Astrocyte of the hippocampus (primary cell): ENCODE results near the gene SPHKAP.
"Not testable (repeated sequence)": the region's sequence is repeated elsewhere in the genome, so short reads cannot be mapped to it uniquely, and the experiment has no call there.

Experiments
- DNase-seq: peaks from one replicate; pipeline ENCODE4 v3.0.0; 2011; ENCODE audit warnings: low read depth, low spot score

SPHKAP gene, protein sequence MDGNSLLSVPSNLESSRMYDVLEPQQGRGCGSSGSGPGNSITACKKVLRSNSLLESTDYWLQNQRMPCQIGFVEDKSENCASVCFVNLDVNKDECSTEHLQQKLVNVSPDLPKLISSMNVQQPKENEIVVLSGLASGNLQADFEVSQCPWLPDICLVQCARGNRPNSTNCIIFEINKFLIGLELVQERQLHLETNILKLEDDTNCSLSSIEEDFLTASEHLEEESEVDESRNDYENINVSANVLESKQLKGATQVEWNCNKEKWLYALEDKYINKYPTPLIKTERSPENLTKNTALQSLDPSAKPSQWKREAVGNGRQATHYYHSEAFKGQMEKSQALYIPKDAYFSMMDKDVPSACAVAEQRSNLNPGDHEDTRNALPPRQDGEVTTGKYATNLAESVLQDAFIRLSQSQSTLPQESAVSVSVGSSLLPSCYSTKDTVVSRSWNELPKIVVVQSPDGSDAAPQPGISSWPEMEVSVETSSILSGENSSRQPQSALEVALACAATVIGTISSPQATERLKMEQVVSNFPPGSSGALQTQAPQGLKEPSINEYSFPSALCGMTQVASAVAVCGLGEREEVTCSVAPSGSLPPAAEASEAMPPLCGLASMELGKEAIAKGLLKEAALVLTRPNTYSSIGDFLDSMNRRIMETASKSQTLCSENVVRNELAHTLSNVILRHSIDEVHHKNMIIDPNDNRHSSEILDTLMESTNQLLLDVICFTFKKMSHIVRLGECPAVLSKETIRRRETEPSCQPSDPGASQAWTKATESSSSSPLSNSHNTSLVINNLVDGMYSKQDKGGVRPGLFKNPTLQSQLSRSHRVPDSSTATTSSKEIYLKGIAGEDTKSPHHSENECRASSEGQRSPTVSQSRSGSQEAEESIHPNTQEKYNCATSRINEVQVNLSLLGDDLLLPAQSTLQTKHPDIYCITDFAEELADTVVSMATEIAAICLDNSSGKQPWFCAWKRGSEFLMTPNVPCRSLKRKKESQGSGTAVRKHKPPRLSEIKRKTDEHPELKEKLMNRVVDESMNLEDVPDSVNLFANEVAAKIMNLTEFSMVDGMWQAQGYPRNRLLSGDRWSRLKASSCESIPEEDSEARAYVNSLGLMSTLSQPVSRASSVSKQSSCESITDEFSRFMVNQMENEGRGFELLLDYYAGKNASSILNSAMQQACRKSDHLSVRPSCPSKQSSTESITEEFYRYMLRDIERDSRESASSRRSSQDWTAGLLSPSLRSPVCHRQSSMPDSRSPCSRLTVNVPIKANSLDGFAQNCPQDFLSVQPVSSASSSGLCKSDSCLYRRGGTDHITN (N-terminal part only)

DNA sequence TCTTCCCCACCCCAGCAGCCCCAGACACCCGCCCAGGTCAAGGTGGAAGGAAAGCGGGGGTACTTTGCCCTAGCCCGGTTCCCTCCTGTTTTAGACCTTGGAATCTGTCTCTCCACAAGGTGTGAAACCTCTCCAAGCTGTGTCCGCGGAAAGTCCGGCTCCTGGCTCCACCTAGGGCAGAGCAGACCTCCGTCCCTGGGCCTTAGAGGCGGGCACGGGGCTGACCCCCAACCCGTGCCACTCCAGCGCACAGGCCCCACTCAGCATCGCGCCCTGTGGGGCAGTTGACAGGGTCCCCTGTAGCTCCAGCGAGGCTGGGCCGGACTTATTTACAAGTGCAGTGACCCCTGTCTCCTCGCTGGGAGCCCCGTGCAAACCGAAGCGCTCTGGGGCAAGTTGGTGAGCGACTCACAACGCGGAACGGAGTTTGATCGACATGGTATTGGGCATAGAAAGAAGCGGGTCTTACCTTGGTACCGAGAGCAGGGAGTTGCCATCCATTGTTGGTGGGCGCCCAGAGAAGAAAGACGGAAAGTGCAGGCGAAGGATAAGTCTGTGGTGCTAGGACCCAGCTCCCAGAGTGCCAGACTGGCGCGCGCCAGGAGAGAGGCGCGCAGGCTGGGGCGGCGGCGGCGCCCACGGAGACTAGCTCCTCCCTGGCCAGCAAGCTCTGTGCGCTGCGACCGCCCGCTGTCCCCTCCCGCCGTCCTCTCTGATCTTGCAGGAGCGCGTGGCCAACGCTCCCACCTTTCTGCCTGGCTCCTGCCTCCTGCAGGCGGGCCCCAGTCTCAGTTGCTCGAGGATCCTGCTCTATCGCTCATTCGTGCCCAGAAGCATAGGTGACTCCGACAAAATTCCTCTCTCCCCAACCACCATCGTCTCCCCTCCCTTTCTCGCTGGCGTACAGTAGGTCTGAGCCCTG is at the start of gene SPHKAP:
SPHKAP (minus strand) TSS at position 590 of the 922 bp plus-strand sequence; CDS start at position 501, 89 bp downstream.
- peak; percentile 13 for DNase-seq

DNA sequence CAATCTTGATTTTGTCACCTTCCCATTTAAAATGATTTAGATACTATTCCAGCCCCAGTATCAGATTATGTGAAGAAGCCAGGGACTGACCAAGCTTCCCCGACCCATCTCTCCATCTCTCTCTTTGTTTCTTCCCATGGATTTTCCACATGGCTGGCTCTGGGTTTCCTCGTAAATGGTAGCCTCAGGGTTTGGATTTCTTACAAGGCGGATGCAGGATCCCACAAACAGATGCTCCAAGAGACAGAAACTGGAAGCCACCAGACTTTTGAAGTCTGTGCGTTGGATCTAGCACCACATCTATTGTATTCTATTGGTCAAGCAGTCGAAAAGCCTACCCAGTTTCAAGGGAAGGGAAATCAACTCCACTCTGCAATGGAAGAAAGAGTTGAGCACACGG is 46.0 kb upstream of the SPHKAP start:
- no peak for DNase-seq

DNA sequence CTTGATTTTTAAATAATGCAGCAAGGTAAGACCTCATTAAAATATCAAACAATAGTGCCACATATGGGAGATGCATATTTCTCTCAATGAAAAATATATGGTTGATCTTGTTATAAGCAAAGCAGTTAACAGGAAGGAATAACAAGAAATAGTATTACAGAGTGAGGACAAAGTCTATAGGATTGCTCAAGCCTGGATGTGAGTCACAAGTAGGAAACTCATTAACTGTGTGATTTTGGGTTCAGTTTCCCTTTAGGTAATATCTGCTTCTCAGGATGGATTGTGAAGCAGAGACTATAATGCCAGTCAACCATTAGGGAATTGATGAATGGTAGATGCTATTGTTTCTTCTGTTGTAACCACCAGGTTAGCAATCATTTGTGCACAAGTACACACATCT is 42.9 kb upstream of the SPHKAP start:
- DNase-seq = no peak

DNA sequence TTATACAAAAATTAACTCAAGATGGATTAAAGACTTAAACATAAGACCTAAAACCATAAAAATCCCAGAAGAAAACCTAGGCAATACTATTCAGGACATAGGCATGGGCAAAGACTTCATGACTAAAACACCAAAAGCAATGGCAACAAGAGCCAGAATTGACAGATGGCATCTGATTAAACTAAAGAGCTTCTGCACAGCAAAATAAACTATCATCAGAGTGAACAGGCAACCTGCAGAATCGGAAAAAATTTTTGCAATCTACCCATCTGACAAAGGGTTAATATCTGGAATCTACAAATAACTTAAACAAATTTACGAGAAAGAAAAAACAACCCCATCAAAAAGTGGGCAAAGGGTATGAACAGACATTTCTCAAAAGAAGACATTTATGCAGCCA is 37.1 kb upstream of the SPHKAP start:
- DNase-seq = not testable (repeated sequence)

DNA sequence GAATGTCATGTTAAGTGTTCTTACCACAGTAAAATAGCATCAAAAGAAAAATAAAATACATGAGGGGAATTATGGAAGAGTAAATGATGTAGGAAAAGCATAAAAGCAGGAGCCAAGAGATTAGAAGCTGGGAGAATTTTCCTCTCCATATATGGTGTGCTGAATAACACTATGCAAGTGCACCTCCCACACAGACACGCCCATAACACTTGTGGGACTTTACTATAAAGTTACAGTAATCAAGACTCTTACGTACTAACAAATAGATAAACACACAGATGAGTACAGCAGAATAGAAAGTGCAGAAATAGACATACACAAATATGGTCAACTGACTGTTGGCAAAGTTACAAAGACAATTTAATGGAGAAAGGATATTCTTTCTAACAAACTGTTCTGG is 16.0 kb upstream of the SPHKAP start:
- no peak for DNase-seq

DNA sequence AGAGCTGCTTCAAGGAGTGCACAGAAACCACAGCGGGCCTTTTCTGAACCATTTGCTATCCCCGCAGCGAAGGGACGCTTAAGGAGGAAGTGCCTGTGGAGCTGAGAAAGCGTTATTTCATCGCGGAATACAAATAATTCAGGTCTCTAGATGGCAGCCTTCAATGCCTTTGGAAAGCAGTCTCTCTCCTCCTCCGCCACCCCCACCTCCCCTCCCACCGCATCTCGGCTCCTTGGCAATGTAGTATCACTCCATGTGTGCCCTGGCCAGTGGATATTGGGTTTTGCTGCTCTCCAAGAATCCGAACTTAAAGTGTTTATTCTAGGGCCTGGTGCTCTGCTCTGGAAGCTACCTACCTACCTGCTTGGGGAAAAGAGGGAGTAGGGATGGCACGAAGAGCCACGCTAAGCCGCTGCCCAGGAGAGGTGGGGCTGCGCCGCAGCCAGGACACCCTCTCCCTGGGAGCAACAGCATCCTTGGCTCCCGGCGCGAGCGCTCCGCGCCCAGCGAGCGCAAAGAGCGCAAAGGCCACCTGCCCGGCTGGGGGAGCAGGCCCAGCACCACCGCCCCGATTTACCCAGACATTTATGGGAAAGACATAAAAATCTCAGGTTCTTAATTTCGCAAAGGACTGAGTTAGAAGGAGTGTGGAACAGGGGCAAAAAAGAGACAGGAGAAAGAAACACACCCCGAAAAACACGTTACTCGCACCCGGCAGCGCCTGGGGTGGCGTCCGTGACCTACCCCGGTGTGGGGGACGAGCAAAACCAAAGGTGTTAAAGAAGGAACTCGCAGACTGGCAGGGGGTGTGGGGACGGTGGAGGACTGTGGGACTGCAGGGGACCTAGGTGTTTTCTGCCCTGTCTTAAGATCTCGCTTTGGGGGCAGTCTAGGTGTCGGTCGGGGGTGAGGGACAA is 1.0 kb downstream of the SPHKAP start:
- DNase-seq = peak; percentile 3

DNA sequence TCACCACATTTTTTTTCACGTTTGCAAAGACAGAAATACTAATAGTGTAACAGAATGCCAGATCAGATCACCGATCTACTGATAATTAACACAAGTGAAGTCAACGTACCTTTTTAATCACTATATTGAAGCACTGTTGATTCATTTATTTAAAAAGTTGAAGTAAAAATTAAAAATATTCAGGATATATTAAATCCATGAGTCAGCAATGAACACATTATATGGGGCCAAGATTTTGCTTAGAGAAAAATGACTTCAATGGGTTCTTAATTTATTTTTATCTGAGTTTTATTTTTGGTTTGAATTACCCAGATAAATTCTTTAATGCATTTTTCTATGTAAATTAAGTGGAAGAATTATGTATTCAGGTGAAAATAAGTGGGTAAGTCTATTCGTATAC is 14.2 kb downstream of the SPHKAP start:
- DNase-seq = no peak

DNA sequence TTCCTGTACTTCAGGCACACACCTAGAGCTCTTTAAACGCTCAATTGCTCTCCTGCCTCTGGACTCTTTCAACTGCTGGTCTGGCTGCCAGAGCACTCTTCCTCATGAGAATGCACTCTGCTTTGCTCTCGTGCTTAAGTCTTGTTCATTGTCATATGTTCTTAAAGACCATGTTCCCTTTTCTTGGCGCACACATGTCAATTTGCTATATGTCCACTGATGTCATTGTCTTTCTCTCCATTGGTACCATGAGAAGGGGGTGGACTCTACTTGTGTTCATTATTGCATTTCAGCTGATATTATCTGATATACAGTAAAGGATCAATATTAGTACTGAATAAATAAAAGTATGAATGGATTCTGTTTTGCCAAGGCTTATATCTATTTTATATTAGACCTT is 16.8 kb downstream of the SPHKAP start:
- DNase-seq = no peak

DNA sequence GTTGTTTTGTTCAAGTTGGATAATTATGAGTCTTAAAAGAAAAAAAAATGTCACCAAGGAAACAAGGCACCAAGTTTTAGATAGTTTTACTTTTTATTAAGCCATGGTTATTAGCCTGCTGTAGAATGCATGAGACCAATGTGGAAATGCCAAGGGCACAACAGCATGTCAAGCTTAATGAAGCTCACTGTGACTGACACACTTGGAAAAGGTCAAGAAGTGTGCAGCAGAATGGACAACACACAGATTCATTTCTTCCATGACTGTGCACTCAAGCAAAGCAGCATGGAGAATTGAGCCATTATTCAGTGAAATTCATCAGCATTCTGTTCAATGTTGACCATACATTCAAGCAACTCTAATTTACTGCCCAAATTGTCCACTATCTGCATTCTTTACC is 23.6 kb downstream of the SPHKAP start:
- no peak for DNase-seq

DNA sequence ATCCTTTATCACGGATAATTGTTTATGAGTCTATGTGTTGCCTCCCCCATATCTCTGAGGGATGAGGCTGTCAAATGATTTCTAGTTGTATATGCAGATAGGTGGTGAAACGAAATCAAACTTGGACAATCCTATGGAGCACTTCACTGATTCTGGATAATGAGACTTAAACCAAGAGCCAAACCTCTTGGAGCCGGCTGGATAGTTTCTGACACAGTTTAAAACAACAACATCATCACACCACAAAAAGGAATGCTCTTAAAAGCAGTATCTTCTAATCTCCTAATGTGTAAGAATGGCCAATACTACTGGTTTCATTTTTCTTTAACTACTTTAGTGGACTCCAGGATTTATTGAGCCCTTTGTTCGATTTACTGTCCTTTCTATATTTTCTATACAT is 36.5 kb downstream of the SPHKAP start:
- DNase-seq = no peak

DNA sequence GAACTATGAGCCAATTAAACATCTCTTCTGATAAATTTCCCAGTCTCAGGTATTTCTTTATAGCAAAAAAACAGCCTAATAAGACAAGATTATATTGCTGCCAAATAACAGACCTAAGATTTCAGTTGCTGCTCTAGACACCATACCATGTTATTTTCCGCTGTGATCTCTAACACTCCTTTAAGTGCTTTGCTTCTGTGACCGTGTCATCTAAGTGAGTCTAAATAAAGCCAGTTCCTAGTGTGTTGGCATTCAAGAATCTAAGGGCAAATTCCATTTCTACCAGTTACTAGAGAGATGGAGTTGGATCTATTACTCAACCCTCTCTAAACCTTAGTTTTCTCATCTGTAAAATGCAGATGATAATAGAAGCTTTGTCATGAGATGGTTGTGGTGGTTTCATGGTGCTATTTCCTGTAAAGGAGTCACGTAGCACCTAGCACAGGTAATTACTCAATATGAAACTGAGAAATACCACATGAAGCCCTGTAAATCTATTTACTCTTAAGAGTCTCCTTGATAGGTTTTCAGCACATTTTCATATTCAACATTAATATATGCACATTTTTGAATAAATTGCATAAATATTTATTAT is 40.5 kb downstream of the SPHKAP start:
- no peak for DNase-seq

DNA sequence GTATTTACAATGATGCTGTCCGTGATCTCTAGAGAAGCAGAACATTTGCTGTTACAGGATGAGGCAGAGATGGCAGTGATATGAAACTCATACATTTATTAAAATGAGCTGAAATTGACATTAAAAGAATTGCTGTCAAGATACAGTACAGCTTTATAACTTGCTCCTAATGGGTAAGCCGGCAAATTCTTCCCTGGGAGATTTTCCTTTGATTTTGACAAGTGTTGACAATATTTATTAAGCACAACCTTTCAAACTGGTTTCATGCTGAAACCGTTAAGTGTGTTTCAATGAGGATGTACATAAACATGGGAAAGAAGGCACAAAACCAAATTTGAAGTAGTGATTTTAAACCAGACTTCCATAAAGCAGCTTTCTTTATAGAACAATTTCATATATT is 45.5 kb downstream of the SPHKAP start:
- no peak for DNase-seq

DNA sequence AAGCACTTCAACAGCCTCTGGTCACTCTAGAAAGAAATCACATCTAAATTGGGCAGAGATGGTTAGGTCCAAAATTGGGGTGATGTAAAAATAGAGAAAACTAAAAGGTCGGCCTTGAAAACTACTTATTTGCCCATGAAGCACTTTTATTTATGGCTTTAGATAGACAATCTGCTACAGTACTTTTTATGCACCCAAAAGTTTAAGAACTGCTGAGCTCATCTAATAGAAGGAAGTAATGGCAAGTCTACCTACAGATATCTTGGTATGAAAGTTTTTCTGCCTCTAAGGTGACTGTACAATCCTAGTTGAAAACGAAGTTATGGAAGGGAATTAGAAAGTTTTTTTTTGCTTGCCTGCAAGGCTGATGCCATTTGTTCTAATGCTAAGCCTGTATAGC is 46.2 kb downstream of the SPHKAP start:
- DNase-seq = no peak

DNA sequence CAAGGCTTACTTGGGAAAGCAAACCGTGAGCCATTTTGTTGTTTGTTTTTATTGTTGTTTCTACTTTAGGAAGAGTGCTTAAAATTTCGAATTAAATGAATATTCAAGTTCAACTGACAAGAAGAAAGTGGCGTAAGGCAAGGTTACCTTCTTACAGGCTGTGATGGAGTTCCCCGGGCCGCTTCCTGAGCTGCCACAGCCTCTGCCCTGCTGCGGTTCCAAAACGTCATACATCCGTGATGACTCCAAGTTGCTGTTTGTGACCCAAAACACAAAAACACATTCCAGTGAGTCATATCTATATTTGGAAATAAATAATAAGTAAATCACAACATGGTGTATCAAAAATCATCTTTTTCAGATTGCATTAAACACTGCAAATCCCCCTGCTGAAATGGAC is 49.7 kb downstream of the SPHKAP start:
- DNase-seq = no peak

DNA sequence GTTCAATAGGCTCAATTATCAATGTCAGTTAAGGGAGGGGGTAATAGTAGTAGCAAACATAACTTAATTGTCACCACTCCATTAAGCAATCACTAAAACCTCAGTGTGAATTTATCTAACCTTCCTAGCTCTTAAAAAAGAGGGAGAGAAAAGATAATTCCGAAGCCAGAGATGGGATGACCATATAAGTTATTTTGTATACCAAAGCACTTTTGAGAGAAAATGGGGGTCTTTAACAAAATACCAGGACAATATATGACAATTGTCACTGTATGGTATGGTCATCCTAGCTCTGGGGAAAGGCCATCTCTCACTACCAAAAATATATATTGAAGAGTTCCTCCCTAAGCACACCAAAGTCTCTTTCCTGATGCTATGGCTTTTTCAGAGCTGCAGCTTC is 55.1 kb downstream of the SPHKAP start:
- DNase-seq = no peak

DNA sequence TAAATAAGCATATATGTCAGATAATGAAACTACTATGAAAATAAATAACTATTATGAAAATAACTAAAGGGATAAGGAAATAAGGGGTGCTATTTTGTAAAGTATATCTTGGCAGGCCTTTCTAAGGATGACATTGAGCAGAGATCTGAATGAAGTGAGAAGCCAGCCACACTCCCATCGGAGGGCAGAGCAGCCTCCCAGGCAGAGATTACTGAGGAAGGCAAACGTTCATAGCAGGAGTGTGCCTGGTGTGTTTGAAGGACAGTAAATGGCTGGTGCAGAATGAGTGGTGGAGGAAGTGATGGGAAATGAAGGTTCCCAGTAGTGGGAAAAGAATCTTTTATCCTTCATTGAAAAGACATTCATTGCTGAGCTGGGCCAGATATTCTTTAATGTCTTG is 62.5 kb downstream of the SPHKAP start:
- DNase-seq = no peak

DNA sequence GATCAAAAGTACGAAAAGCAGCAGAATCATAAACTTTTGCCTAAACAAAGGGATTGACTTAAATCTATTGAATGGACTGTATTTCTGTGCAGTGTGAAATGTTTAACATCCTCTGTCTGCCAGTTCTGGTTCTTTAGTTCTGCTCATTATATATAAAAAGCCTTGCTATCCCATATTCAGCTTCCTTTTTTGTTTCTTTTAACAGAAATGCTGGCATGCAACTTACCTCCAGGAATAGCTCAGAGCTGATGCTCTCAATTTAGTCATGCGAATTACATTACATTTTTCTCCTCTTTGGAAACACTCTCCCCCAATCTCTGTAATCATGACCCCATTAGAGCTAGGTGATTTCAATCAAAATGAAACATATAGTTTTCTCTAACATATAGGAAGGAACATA is 73.6 kb downstream of the SPHKAP start:
- no peak for DNase-seq

DNA sequence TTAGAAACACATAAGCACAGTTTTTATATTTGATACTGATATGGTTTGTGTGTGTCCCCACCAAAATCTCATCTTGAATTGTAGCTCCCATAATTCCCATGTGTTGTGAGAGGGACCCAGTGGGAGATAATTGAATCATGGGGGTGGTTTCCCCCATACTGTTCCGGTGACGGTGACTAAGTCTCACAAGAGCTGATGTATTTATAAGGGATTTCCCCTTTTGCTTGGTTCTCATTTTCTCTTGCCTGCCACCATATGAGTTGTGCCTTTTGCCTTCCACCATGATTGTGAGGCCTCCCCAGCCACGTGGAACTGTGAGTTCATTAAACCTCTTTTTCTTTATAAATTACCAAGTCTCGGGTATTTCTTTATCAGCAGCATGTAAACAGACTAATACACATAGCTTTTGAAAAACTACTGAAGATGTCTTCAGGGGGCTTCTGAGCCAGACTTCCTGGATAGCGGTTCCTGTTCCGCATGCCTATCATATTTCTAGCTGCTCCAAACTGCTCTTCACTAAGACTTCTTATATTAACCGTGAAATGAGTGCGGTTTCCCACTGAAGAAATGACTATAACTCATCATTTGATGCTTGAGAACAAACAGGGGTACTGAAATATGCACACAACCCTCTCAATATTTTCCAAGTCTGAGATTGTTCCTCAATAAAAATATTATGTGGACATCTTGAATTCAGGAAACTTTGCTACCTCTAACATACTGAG is 75.8 kb downstream of the SPHKAP start:
- DNase-seq = no peak

DNA sequence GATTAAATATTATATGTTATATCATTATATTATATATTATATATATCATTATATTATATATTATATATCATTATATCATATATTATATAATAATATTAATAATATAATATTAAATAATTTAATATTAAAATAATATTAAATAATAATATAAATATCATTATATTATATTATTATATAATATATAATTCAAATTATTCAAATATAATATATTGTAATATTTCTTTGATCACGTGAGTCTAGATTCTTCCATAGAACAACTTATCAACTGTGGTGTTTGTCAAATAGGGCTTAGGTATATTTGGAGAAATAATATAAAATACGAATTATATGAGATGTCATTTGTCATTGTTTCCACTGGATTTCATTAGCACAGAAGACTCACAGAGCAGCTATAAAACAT is 77.3 kb downstream of the SPHKAP start:
- no peak for DNase-seq
